COLO829 (cell line): ENCODE results near the gene SOX6.

Experiments
- DNase-seq: peaks from one replicate; pipeline ENCODE4 v3.0.0; 2012; ENCODE audit warnings: low spot score

The SOX6 gene

GRCh38 chr11:16191212-16191867, 165.0 kb downstream of the SOX6 start:
- DNase-seq, result no peak

GRCh38 chr11:16186680-16187079, 169.7 kb downstream of the SOX6 start:
- DNase-seq, result no peak

GRCh38 chr11:16185042-16185441, 171.3 kb downstream of the SOX6 start:
- DNase-seq, result no peak

- peak; percentile 54 for DNase-seq
These were observed 171.8 kb downstream of the SOX6 start for GRCh38 chr11:16184588-16184987.

- DNase-seq, result no peak
These were observed 173.8 kb downstream of the SOX6 start for GRCh38 chr11:16182553-16182952.

- DNase-seq, result no peak
These were observed 175.5 kb downstream of the SOX6 start for GRCh38 chr11:16180868-16181267.

GRCh38 chr11:16179676-16180075, 176.7 kb downstream of the SOX6 start:
- DNase-seq, result no peak

- DNase-seq, result no peak
These were observed 178.1 kb downstream of the SOX6 start for GRCh38 chr11:16178273-16178672.

GRCh38 chr11:16177688-16178087, 178.7 kb downstream of the SOX6 start:
- no peak for DNase-seq

- DNase-seq, result no peak
These were observed 182.5 kb downstream of the SOX6 start for GRCh38 chr11:16173798-16174197.

GRCh38 chr11:16171882-16172281, 184.5 kb downstream of the SOX6 start:
- DNase-seq, result no peak

GRCh38 chr11:16169956-16170847, 186.1 kb downstream of the SOX6 start:
- DNase-seq, result no peak

GRCh38 chr11:16169541-16169940, 186.8 kb downstream of the SOX6 start:
- DNase-seq, result no peak

GRCh38 chr11:16167706-16168487, 188.4 kb downstream of the SOX6 start:
- no peak for DNase-seq

GRCh38 chr11:16166571-16166970, 189.8 kb downstream of the SOX6 start:
- DNase-seq, result no peak

- DNase-seq, result no peak
These were observed 196.2 kb downstream of the SOX6 start for GRCh38 chr11:16160146-16160545.

- DNase-seq, result no peak
These were observed 197.8 kb downstream of the SOX6 start for GRCh38 chr11:16158426-16158994.

GRCh38 chr11:16157327-16157726, 199.0 kb downstream of the SOX6 start:
- no peak for DNase-seq

- DNase-seq, result no peak
These were observed 200.9 kb downstream of the SOX6 start for GRCh38 chr11:16155448-16155847.

- no peak for DNase-seq
These were observed 201.5 kb downstream of the SOX6 start for GRCh38 chr11:16154715-16155396.

- no peak for DNase-seq
These were observed 202.4 kb downstream of the SOX6 start for GRCh38 chr11:16153951-16154350.

- no peak for DNase-seq
These were observed 205.2 kb downstream of the SOX6 start for GRCh38 chr11:16151138-16151537.
